Dendritic cell treated with granulocyte-macrophage colony-stimulating factor and Interleukin-4, amounts not matched to agents 40 ng/mL and 50 ng/mL, for 4 days (primary cell): ENCODE data around the gene PPFIBP1.
"Not testable (repeated sequence)": the region's sequence is repeated elsewhere in the genome, so short reads cannot be mapped to it uniquely, and the experiment has no call there.

Experiments used
- H3K27ac Mint-ChIP-seq: one replicate; pipeline ENCODE4 v1.8.0; 2022; ENCODE audit warnings: mild to moderate bottlenecking, mixed read lengths
- H3K27me3 Mint-ChIP-seq: one replicate; pipeline ENCODE4 v1.8.0; 2022; ENCODE audit warnings: mild to moderate bottlenecking, mixed read lengths
- H3K36me3 Mint-ChIP-seq: one replicate; pipeline ENCODE4 v1.8.0; 2022; ENCODE audit warnings: low read depth, mixed read lengths
- H3K4me1 Mint-ChIP-seq: one replicate; pipeline ENCODE4 v1.8.0; 2022; ENCODE audit warnings: low read depth, mixed read lengths
- H3K4me3 Mint-ChIP-seq: one replicate; pipeline ENCODE4 v1.8.0; 2022; ENCODE audit warnings: mild to moderate bottlenecking, moderate library complexity, mixed read lengths
- H3K9me3 Mint-ChIP-seq: one replicate; pipeline ENCODE4 v1.8.0; 2022; ENCODE audit warnings: mixed read lengths
- intact Hi-C: fragments of 100-400 bp; cut with micrococcal nuclease; formaldehyde crosslinking; loops from one replicate; pipeline ENCODE4 v1.15.0; 2022

The PPFIBP1 gene

DNA sequence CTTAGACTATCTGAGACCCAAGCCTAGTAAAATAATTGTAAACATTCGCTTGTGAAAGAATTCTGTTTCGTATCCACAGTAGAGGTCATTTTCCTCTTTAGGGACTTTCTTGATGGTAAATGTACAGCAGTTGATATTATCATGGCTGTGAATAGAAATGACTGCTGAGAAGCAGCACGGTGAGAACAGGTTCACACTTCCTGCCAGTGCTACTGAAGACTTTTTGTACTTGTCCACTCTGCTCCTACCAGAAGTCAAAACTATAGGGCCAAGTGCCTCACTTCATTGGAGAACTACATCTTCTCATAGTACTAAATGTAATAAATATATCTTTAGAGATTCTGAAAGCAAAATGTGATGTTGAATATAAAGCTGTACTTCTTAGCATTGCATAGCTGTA, 131.5 kb downstream of the PPFIBP1 start:
- H3K4me1 Mint-ChIP-seq, H3K4me3 Mint-ChIP-seq, H3K27ac Mint-ChIP-seq, H3K9me3 Mint-ChIP-seq, intact Hi-C loops, H3K27me3 Mint-ChIP-seq: not testable (repeated sequence)
- H3K36me3 Mint-ChIP-seq: peaks cover 24% of the 10 kb centered on the region

DNA sequence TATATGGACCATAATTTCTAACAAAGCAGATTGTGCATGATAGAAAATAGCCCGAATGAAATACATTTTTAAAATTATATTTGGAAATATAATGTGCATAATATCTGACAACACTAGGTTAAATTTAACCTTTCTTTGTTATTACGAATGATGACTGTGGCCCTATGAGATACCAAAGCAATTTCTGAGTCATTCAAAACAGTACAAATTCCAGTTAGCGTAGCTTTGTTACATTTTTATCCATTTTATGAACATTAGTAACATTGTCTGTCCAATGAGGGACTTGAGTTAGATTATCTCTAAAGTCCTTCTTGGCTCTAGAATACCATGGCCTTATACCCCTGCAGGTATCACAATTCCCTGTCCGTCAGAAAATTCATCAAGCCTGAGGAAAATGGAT, 133.3 kb downstream of the PPFIBP1 start:
- H3K4me1 Mint-ChIP-seq: peaks cover 2% of the 10 kb centered on the region
- H3K9me3 Mint-ChIP-seq: no peaks in the 10 kb centered on the region
- H3K27me3 Mint-ChIP-seq: no peaks in the 10 kb centered on the region
- intact Hi-C loops: no loop called here
- no peak overlapping the region for H3K4me3 Mint-ChIP-seq
- no peak overlapping the region for H3K27ac Mint-ChIP-seq
- H3K36me3 Mint-ChIP-seq: peaks cover 37% of the 10 kb centered on the region

DNA sequence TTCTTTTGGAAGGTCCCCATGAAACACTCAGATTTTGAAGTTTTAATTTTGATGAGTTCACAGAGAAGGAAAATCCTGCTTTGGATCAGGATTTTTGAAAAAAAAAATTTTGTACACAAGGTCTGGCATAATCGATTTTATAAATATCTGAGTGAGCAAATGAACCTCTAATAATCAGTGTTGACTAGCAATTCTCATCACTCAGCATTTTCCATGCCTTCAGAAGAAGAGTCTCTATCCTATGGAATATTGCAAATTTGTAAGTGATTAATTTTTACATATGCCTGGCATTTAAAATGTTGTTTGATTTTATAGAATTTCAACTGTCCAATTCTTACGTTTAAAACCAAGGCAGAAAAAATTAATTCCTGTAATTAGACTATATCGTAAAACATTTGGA, 141.7 kb downstream of the PPFIBP1 start:
- Mint-ChIP-seq H3K36me3 (peaks cover 84% of the 10 kb centered on the region), H3K27ac (no peak overlapping the region), H3K4me1 (peaks cover 13% of the 10 kb centered on the region), H3K4me3 (no peak overlapping the region), H3K27me3 (no peaks in the 10 kb centered on the region), H3K9me3 (no peaks in the 10 kb centered on the region)
- intact Hi-C loops: no loop called here

DNA sequence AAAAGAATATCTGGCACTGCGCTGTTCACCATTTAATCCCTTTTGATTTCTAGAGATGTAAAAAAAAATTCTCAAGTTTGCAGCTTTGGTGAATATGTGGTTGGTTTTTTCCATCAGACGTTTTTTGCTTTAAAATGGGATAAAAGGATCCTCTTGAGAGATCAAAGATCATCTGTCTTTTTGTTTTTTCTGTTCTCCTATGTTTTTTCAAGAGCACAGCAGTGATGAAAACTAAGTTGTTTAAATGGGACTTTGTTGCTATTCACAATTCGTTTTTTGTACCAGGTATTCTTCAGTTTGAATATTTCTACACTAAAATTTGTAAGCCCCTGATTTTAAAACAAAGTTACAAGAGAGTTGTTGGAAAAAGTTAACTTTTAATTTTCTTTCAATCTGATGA, 142.5 kb downstream of the PPFIBP1 start:
- peaks cover 13% of the 10 kb centered on the region for H3K4me1 Mint-ChIP-seq
- intact Hi-C loops: no loop called here
- H3K9me3 Mint-ChIP-seq: no peaks in the 10 kb centered on the region
- no peaks in the 10 kb centered on the region for H3K27me3 Mint-ChIP-seq
- H3K4me3 Mint-ChIP-seq: no peak overlapping the region
- no peak overlapping the region for H3K27ac Mint-ChIP-seq
- peaks cover 81% of the 10 kb centered on the region for H3K36me3 Mint-ChIP-seq

DNA sequence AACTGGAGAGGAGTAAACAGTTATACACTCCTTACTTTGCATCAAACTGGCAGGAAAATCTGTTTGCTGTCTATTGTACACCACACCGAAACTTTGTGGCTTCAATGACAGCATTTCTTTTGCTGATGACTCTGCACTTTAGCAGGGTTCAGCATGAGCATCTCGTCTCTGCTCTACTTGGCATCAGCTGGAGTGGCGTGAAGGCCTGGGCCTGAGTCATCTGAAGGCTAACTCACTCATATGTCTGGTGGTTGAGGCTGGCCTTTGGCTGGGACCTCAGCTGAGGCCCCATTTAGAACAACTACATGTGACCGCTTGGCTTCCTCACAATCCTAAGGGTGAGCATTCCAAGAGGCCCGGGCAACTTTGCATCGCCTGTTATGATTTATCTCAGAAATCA, 143.5 kb downstream of the PPFIBP1 start:
- no peaks in the 10 kb centered on the region for H3K27me3 Mint-ChIP-seq
- H3K27ac Mint-ChIP-seq: no peak overlapping the region
- no peak overlapping the region for H3K4me3 Mint-ChIP-seq
- H3K4me1 Mint-ChIP-seq: peaks cover 13% of the 10 kb centered on the region
- intact Hi-C loops: no loop called here
- peaks cover 81% of the 10 kb centered on the region for H3K36me3 Mint-ChIP-seq
- no peaks in the 10 kb centered on the region for H3K9me3 Mint-ChIP-seq

DNA sequence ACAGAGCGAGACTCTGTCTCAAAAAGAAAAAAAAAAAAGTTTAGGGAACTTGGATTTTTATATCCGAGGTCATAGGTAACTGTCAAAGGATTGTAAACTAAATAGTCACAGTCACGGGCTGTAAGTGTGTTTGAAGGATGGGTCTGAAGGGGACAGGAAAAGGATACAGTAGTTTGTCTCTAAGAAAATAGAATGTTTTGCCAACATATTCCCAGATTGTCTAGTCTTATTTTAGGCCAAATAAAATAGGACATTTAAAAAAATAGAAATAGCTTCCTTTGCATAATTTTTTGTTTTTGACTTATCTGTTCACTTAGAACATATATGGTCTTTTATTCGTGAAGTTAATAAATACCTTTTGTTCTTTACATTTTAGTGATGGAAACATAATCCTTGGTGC, 148.0 kb downstream of the PPFIBP1 start:
- Mint-ChIP-seq H3K9me3 (no peaks in the 10 kb centered on the region), H3K4me3 (no peak overlapping the region), H3K36me3 (peaks cover 66% of the 10 kb centered on the region), H3K27ac (no peak overlapping the region), H3K27me3 (no peaks in the 10 kb centered on the region), H3K4me1 (peaks cover 13% of the 10 kb centered on the region)
- intact Hi-C loops: no loop called here

DNA sequence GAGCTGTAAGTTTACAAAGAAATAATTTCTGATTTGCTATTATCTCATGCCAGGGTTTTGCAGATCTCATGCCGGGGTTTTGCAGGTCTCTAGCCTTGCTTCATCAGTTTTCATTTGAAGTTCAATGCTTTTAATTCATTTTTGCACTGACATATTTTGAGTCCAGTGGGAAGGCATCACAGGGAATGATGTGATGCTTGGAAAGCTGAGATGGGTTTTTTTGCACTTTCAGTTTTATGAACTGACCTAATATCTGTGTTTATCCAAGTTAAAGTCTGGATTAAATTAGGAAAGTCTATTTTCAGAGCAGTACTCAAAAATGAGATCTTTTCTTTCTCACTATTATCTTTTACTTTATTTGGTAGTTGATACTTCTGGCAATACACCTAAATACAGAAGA, 148.6 kb downstream of the PPFIBP1 start:
- intact Hi-C loops: no loop called here
- Mint-ChIP-seq H3K27ac (no peak overlapping the region), H3K36me3 (peaks cover 66% of the 10 kb centered on the region), H3K27me3 (no peaks in the 10 kb centered on the region), H3K4me3 (no peak overlapping the region), H3K9me3 (no peaks in the 10 kb centered on the region), H3K4me1 (peaks cover 13% of the 10 kb centered on the region)

DNA sequence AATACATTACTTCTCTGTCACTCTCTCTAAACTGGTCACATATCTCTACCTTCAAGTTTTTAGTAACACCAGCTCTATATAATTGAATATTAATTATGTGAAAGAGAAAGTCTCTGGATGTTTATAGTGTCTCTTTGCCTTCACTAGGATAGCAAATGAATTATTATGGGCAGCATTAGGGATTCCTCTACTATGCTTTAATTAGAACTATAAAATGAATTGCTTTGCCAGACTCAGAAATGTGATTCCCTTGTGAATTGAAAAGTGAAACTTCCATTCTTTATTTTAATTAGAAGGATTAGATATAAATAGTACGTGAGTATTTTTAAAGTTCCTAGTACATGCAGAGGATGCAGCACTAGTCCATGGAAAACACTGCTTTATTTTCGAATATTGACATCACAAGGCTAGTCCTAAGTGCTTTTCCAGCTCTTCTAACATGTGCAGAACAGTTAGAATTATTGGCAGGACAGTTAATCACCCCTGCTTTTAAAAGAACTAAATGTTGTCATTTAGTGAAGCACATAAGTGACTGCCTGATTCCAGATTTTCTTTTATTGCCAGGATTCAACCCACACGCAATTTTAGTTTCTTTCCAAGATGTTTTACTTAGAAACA, 149.2 kb downstream of the PPFIBP1 start:
- no peak overlapping the region for H3K27ac Mint-ChIP-seq
- intact Hi-C loops: no loop called here
- peaks cover 8% of the 10 kb centered on the region for H3K4me1 Mint-ChIP-seq

DNA sequence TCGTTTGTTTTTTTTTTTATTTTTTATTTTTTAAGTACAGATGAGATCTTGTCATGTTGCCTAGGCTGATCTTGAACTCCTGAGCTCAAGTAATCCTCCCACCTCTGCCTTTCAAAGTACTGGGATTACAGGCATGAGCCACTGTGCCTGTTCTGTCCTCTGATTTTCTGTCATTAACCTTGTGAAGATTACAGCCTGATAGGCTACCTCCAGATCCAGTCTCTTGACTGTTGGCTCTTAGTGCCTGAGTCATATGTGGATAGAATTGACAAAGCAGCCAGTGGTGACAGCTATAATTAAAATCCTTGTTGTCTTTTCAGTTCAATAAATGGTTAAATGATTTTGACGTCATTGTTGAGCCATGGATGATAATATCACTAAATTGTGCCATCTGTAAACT, 151.0 kb downstream of the PPFIBP1 start:
- intact Hi-C loops: no loop called here
- Mint-ChIP-seq H3K27ac (no peak overlapping the region), H3K27me3 (no peaks in the 10 kb centered on the region)

More for the DNA sequence above, 149.2 kb downstream of the PPFIBP1 start:
- peaks cover 64% of the 10 kb centered on the region for H3K36me3 Mint-ChIP-seq
- H3K27me3 Mint-ChIP-seq: no peaks in the 10 kb centered on the region
- H3K4me3 Mint-ChIP-seq: no peak overlapping the region
- no peaks in the 10 kb centered on the region for H3K9me3 Mint-ChIP-seq

DNA sequence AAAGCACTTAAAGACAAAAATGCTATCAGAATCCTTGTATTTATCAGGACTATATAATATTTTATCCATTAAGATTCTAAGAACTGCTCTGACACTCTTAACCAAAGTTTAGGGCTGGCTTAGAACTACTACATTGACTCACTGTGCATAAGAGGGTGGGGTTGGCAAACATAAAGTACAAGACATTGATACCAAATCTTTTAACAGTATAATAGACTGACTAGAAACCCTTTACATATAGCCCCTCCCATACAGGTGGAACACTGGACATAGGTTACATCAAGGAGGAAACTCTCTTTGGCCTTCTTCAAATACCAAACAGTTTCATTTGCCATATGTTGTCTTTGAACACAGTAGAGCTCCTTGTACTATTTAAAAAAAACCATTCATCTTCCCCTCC, 156.6 kb downstream of the PPFIBP1 start:
- no peaks in the 10 kb centered on the region for H3K27me3 Mint-ChIP-seq
- no peaks in the 10 kb centered on the region for H3K4me1 Mint-ChIP-seq
- no peaks in the 10 kb centered on the region for H3K9me3 Mint-ChIP-seq
- H3K4me3 Mint-ChIP-seq: no peak overlapping the region
- H3K36me3 Mint-ChIP-seq: peaks cover 54% of the 10 kb centered on the region
- H3K27ac Mint-ChIP-seq: no peak overlapping the region
- intact Hi-C loops: no loop called here

More for the DNA sequence above, 151.0 kb downstream of the PPFIBP1 start:
- Mint-ChIP-seq H3K36me3 (peaks cover 64% of the 10 kb centered on the region), H3K4me1 (no peaks in the 10 kb centered on the region), H3K4me3 (no peak overlapping the region), H3K9me3 (no peaks in the 10 kb centered on the region)

DNA sequence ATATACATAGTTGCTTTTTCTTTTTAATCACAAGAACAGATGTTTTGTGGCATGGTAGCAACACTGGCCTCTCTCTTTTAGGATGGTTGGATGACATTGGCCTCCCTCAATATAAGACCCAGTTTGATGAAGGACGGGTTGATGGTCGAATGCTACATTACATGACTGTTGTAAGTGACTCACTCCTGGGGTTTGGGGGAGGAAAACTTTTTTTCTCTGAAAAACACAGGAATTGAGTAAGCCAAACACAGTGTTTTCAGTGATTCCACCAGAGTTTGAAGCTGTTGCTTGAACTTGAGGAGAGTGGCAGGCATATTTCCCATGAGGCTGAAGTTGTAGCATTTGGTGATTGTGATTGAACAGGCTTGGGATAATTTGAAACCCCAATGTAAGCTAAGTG, 158.5 kb downstream of the PPFIBP1 start:
- intact Hi-C loops: no loop called here
- no peaks in the 10 kb centered on the region for H3K4me1 Mint-ChIP-seq
- no peaks in the 10 kb centered on the region for H3K9me3 Mint-ChIP-seq
- no peak overlapping the region for H3K4me3 Mint-ChIP-seq
- H3K27me3 Mint-ChIP-seq: no peaks in the 10 kb centered on the region
- no peak overlapping the region for H3K27ac Mint-ChIP-seq
- H3K36me3 Mint-ChIP-seq: peaks cover 51% of the 10 kb centered on the region

DNA sequence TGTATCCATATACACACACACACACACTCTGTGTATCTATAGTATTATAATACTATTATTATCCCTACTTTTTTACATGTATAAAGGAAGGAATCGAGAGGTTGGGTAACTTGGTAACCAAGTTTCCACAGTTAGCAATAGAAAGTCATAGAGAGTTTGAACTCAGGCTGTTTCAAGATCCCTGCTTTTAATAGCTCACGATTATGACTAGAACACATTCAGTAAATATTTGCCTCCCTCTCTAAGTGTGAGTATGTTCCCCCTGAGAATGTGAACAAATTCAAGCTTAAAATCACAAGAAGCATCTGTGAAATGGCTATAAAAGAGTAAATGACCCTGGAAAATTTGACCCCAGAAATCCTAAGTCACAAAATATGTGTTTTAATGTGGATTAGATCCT, 161.3 kb downstream of the PPFIBP1 start:
- Mint-ChIP-seq H3K27ac (no peak overlapping the region), H3K4me1 (no peaks in the 10 kb centered on the region), H3K4me3 (no peak overlapping the region), H3K27me3 (no peaks in the 10 kb centered on the region), H3K9me3 (no peaks in the 10 kb centered on the region), H3K36me3 (peaks cover 53% of the 10 kb centered on the region)
- intact Hi-C loops: no loop called here

DNA sequence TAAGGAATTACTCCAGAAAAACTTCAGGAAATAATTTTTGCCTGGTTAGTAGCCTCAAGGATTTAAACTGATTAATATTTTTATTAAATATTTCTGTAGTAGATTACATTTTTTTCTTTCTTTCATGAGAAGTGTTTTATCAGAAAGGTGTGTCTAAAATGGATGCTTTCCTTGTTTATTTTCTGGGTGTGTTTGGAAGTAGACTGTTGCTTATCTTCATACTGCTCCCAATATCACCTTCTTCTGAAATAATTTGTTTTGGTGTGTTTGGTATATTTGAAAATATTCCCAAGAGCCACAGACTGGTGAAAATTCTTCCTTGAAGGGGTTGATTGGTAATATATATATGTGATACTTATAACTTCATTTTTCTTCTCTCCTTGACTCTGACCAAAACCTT, 162.1 kb downstream of the PPFIBP1 start:
- H3K9me3 Mint-ChIP-seq: no peaks in the 10 kb centered on the region
- intact Hi-C loops: no loop called here
- H3K27ac Mint-ChIP-seq: no peak overlapping the region
- peaks cover 61% of the 10 kb centered on the region for H3K36me3 Mint-ChIP-seq
- H3K4me1 Mint-ChIP-seq: no peaks in the 10 kb centered on the region
- H3K4me3 Mint-ChIP-seq: no peak overlapping the region
- H3K27me3 Mint-ChIP-seq: no peaks in the 10 kb centered on the region

DNA sequence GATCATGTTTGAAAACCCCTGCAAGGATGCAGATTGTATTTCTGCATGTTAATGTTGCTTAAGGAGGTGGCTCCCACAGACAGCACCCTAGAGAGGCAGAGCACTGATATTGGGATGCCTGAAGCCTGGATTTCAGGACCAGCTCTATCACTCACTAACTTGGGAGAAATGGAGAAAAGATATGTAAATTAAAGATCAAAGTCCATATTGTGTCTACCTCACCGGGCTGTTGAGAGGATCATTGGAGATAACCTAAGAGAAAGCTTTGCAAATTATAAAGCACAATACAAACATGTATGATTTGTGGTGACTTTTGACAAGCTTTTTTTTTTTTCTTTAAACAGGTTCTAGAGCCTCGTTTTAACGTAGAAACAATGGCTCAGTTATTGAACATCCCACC, 164.7 kb downstream of the PPFIBP1 start:
- no peaks in the 10 kb centered on the region for H3K27me3 Mint-ChIP-seq
- H3K27ac Mint-ChIP-seq: no peak overlapping the region
- H3K4me1 Mint-ChIP-seq: no peaks in the 10 kb centered on the region
- no peak overlapping the region for H3K4me3 Mint-ChIP-seq
- H3K9me3 Mint-ChIP-seq: no peaks in the 10 kb centered on the region
- peaks cover 66% of the 10 kb centered on the region for H3K36me3 Mint-ChIP-seq
- intact Hi-C loops: no loop called here

DNA sequence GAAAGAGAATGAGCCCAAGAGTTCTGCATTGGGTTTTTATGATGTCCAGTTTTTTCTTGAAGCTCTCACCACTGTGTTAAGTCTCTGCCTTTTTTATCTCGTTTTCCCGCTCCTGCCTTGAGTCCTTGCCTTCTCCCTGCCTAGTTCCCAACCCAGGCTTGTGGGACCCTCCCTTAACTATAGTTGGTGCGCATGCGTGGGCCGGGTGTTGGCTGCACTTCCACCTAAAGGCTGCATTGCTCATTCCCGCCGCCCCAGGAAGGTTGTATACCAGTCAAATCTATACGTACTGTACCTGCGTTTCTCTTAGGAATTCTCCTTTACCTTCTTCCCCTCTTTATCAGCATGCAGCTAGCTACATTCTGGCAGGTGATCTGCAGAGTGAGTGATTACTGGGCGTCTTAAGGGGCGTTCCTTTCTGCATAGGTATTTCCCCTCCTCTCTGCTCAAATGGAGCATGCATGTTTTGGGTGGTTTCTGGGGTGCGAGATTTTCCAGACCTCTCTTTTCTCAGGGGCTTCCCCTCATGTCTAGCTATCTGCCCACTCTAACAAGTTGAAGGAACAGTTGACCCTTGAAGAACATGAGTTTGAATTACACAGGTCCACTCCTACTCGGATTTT, 165.7 kb downstream of the PPFIBP1 start:
- intact Hi-C loops: no loop called here
- Mint-ChIP-seq H3K27ac (no peak overlapping the region), H3K27me3 (no peaks in the 10 kb centered on the region), H3K36me3 (peaks cover 66% of the 10 kb centered on the region), H3K4me3 (no peak overlapping the region), H3K4me1 (no peaks in the 10 kb centered on the region), H3K9me3 (no peaks in the 10 kb centered on the region)
